Measurements from ENCODE around the gene GSTO2. TPM values are rescaled to one million over a fixed set of nuclear protein-coding genes. Genes with fewer than 3 reads are reported as not detected.

GSTO2 gene
- total RNA-seq, 1 donor from 2014 or later: 24.0 TPM

- no peak for DNase-seq (ENCODE audit: low read depth)
- no peak overlapping the region for H3K4me3 ChIP-seq (ENCODE audit: low read depth, low read length)
- H3K36me3 ChIP-seq (ENCODE audit: control insufficient read depth, insufficient read depth, low read length): no peaks in the 10 kb centered on the region
Observed at GRCh38 chr10:104329735-104330134, 60.8 kb downstream of the GSTO2 start.

GRCh38 chr10:104330168-104331110 lies 61.5 kb downstream of the GSTO2 start:
- no peak for DNase-seq (ENCODE audit: low read depth)
- Histone ChIP-seq H3K36me3 (ENCODE audit: control insufficient read depth, insufficient read depth, low read length) (no peaks in the 10 kb centered on the region), H3K27me3 (ENCODE audit: control insufficient read depth, insufficient read depth, low read length) (no peaks in the 10 kb centered on the region), H3K4me3 (ENCODE audit: low read depth, low read length) (no peak overlapping the region)
- TF ChIP-seq CTCF (IDR thresholded peaks at IDR 0.05; ENCODE audit: insufficient read depth, low read length, poor library complexity, severe bottlenecking): no peak

More at GRCh38 chr10:104329735-104330134, 60.8 kb downstream of the GSTO2 start:
- H3K27me3 ChIP-seq (ENCODE audit: control insufficient read depth, insufficient read depth, low read length): no peaks in the 10 kb centered on the region
- no peak for TF ChIP-seq CTCF (IDR thresholded peaks at IDR 0.05; ENCODE audit: insufficient read depth, low read length, poor library complexity, severe bottlenecking)

- no peak for DNase-seq (ENCODE audit: low read depth)
- no peaks in the 10 kb centered on the region for H3K36me3 ChIP-seq (ENCODE audit: control insufficient read depth, insufficient read depth, low read length)
- H3K27me3 ChIP-seq (ENCODE audit: control insufficient read depth, insufficient read depth, low read length): no peaks in the 10 kb centered on the region
- no peak for TF ChIP-seq CTCF (IDR thresholded peaks at IDR 0.05; ENCODE audit: insufficient read depth, low read length, poor library complexity, severe bottlenecking)
- no peak overlapping the region for H3K4me3 ChIP-seq (ENCODE audit: low read depth, low read length)
Observed at GRCh38 chr10:104331208-104331838, 62.3 kb downstream of the GSTO2 start.

GRCh38 chr10:104332243-104333031 lies 63.5 kb downstream of the GSTO2 start:
- H3K27me3 ChIP-seq (ENCODE audit: control insufficient read depth, insufficient read depth, low read length): no peaks in the 10 kb centered on the region
- DNase-seq (ENCODE audit: low read depth): no peak
- TF ChIP-seq CTCF (IDR thresholded peaks at IDR 0.05; ENCODE audit: insufficient read depth, low read length, poor library complexity, severe bottlenecking): no peak
- no peak overlapping the region for H3K4me3 ChIP-seq (ENCODE audit: low read depth, low read length)
- H3K36me3 ChIP-seq (ENCODE audit: control insufficient read depth, insufficient read depth, low read length): no peaks in the 10 kb centered on the region

- DNase-seq (ENCODE audit: low read depth): no peak
- H3K36me3 ChIP-seq (ENCODE audit: control insufficient read depth, insufficient read depth, low read length): no peaks in the 10 kb centered on the region
- TF ChIP-seq CTCF (IDR thresholded peaks at IDR 0.05; ENCODE audit: insufficient read depth, low read length, poor library complexity, severe bottlenecking): no peak
Observed at GRCh38 chr10:104333032-104333727, 64.2 kb downstream of the GSTO2 start.

More at GRCh38 chr10:104333032-104333727, 64.2 kb downstream of the GSTO2 start:
- Histone ChIP-seq H3K4me3 (ENCODE audit: low read depth, low read length) (no peak overlapping the region), H3K27me3 (ENCODE audit: control insufficient read depth, insufficient read depth, low read length) (no peaks in the 10 kb centered on the region)
